Large intestine (tissue), 3 donors: ENCODE data around the gene RTN4IP1. TPM values are rescaled to one million over a fixed set of nuclear protein-coding genes. Genes with fewer than 3 reads are reported as not detected.
A peak's percentile ranks its signal among the peaks of the same experiment; 100 is the strongest.

Source experiments
- DNase-seq, 2 donors: peaks; one replicate each; pipeline versions ENCODE4 v3.0.0 to v3.0.0-alpha.2; 2013
- H3K27ac ChIP-seq: one replicate; pipeline ENCODE4 v1.5.1; 2013; ENCODE audit warnings: low read length
- H3K27me3 ChIP-seq: 2 replicates; pipeline ENCODE4 v1.6.1; 2013; ENCODE audit warnings: low read length; ENCODE audit not compliant: control insufficient read depth, insufficient read depth
- H3K36me3 ChIP-seq: 2 replicates; pipeline ENCODE4 v1.6.1; 2013; ENCODE audit warnings: low read length; ENCODE audit not compliant: control insufficient read depth, insufficient read depth
- H3K4me1 ChIP-seq: one replicate; pipeline ENCODE4 v1.6.1; 2013; ENCODE audit warnings: low read length; ENCODE audit not compliant: control insufficient read depth, insufficient read depth
- H3K4me3 ChIP-seq: one replicate; pipeline ENCODE4 v1.5.1; 2013; ENCODE audit warnings: low read length
- H3K9me3 ChIP-seq: one replicate; pipeline ENCODE4 v1.6.1; 2013; ENCODE audit warnings: mild to moderate bottlenecking, low read depth, low read length, moderate library complexity; ENCODE audit not compliant: control insufficient read depth
- WGBS: methylation state at CpG from one replicate; pipeline ENCODE4 v1.1.5; 2013; ENCODE audit warnings: low lambda C conversion rate; ENCODE audit not compliant: insufficient coverage; 5-methylcytosine and 5-hydroxymethylcytosine counted together
- polyA plus RNA-seq: library from polyadenylated mRNA; unstranded; fragments of 120-200 nt; gene quantifications from one replicate; pipeline ENCODE4 v1.2.1, GENCODE V29; 2013

Gene RTN4IP1
- polyA plus RNA-seq, 1 donor = 6.8 TPM

DNA sequence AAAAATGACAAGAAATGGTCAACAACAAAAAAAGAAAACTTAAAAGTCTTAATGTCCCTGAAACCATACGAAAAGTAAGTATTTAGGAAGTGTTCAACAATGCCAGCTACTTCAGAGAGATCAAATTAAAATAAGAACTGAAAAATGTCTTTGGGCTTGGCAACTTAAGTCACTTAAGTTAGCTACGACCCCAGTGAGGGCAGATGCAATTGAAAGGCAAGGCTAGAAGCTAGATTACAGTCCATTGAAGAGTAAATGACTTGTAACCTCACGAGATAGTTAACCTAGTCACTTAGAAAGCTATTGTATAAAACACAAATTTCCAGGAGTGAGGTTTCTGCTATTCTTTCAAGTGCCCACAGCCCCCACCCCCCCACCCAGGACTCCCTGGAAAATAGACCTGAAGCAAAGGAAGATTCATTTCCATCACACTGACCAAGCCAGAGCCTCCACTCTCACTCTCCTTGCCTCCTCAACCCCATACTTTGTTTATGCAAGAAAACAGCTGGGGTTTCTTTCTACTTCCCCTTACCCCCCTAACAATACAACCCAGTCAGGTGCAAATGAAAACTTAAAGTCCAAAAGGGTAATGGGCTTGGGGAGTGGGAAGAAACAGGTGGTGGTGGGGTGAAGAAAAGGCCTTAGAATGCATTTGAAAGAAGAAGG lies 14.6 kb downstream of the RTN4IP1 start:
- H3K9me3 ChIP-seq = no peaks in the 10 kb centered on the region
- no peak for DNase-seq
- no peaks in the 10 kb centered on the region for H3K4me1 ChIP-seq
- 100% methylated on average over 1 of the region's 3 CpGs for WGBS
- no peak overlapping the region for H3K27ac ChIP-seq
- no peak overlapping the region for H3K4me3 ChIP-seq
- H3K27me3 ChIP-seq = no peaks in the 10 kb centered on the region
- no peaks in the 10 kb centered on the region for H3K36me3 ChIP-seq

GRCh38 chr6:106614166-106614565 lies 15.1 kb downstream of the RTN4IP1 start:
- Histone ChIP-seq H3K4me1 (no peaks in the 10 kb centered on the region), H3K27me3 (no peaks in the 10 kb centered on the region), H3K27ac (no peak overlapping the region), H3K36me3 (no peaks in the 10 kb centered on the region), H3K9me3 (no peaks in the 10 kb centered on the region), H3K4me3 (no peak overlapping the region)
- 100% methylated on average over 1 of the region's 1 CpG for WGBS
- DNase-seq = no peak

- H3K27me3 ChIP-seq = no peaks in the 10 kb centered on the region
- DNase-seq = no peak
- no peak overlapping the region for H3K4me3 ChIP-seq
- H3K9me3 ChIP-seq = no peaks in the 10 kb centered on the region
- H3K36me3 ChIP-seq = no peaks in the 10 kb centered on the region
- no peaks in the 10 kb centered on the region for H3K4me1 ChIP-seq
- no CpG with 5 or more reads among the region's 1 CpG for WGBS
- no peak overlapping the region for H3K27ac ChIP-seq
Observed at GRCh38 chr6:106613590-106613989, 15.7 kb downstream of the RTN4IP1 start.

DNA sequence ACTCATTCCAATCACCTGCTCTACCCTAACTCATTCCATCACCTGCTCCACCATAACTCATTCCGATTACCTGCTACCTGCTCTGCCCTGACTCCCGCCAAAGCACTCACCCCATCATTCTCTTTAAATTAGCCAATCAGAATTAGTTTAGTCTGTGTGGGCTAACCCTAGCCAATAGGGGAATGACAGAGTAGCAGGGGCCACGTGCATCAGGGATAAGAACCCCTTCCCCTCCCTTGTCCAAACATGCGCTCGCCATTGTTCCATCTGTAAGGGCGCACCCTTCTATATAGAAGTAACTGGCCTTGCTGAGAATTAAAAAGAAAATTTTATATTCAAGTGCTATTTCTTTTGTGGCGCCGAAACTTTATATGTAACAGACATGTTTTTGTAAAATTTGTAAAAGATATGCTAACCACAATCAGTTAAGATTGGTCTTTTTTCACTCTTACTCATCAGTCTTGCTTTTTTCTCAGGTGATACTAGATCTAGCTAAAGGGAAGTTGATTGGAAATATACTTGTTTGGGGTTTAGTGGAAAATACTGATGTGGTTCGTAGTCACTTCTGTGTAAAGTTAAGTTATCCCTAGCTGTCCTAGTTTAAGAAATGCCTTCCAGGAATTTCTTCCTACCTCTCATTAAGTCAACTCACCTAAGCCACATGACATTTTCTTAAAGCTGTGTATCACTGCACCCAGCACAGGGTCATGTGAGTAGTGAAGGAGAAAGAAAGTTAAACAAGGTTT lies 16.5 kb downstream of the RTN4IP1 start:
- no peak overlapping the region for H3K4me3 ChIP-seq
- no peaks in the 10 kb centered on the region for H3K9me3 ChIP-seq
- 100% methylated on average over 1 of the region's 9 CpGs for WGBS
- no peak for DNase-seq
- no peaks in the 10 kb centered on the region for H3K4me1 ChIP-seq
- H3K36me3 ChIP-seq = no peaks in the 10 kb centered on the region
- H3K27ac ChIP-seq = no peak overlapping the region
- H3K27me3 ChIP-seq = no peaks in the 10 kb centered on the region

- WGBS = no CpG with 5 or more reads among the region's 2 CpGs
- DNase-seq = no peak
- Histone ChIP-seq H3K9me3 (no peaks in the 10 kb centered on the region), H3K27ac (no peak overlapping the region), H3K36me3 (no peaks in the 10 kb centered on the region), H3K4me3 (no peak overlapping the region), H3K4me1 (no peaks in the 10 kb centered on the region), H3K27me3 (no peaks in the 10 kb centered on the region)
Observed at GRCh38 chr6:106611030-106611429, 18.3 kb downstream of the RTN4IP1 start.

DNA sequence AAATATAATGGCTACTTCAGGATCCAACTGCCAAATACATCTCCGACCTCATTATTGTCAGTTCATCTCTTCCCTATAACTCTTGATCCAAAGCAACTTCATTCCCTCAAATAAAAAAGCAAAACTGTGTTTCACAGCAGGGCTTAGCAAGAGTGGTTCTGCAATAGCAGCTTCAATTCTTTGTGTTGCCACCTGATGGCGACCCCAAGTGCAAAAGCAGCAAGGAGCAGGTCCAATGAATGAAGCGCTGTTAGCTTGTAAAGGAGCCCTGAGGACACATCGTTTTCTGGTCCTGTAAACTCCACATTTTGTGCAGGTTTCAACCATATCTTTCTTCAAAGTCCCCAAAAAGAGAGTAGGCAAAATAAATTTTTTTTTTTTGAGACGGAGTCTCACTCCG lies 19.6 kb downstream of the RTN4IP1 start:
- 70% methylated on average over 2 of the region's 6 CpGs for WGBS
- DNase-seq = peak; percentile 10 to 29
- no peaks in the 10 kb centered on the region for H3K36me3 ChIP-seq
- no peak overlapping the region for H3K27ac ChIP-seq
- no peak overlapping the region for H3K4me3 ChIP-seq
- H3K27me3 ChIP-seq = no peaks in the 10 kb centered on the region
- no peaks in the 10 kb centered on the region for H3K4me1 ChIP-seq
- H3K9me3 ChIP-seq = no peaks in the 10 kb centered on the region

DNA sequence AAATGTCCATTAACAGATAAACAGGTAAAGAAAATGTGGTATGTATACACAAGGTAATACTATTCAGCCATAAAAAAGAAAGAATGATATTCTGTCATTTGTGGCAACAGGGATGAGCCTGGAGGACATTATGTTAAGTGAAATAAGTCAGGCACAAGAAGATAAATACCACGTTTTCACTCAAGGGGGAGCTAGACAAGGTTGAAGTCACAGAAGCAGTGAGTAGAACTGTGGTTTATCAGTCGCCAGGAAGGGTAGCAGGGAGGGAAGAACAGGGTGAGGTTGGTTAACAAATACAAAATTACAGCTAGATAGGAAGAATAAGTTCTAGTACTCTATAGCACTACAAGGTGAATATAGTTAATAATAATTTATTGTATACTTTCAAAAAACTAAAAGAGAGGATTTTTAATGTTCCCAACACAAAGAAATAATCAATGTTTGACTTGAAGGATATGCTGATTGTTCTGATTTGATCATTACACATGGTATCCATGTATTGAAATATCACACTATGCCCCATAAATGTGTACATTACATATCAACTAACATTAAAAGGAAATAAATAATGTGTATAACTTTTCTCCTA lies 21.1 kb downstream of the RTN4IP1 start:
- Histone ChIP-seq H3K4me3 (no peak overlapping the region), H3K9me3 (no peaks in the 10 kb centered on the region), H3K4me1 (no peaks in the 10 kb centered on the region), H3K27ac (no peak overlapping the region), H3K36me3 (no peaks in the 10 kb centered on the region), H3K27me3 (no peaks in the 10 kb centered on the region)
- WGBS = 0% methylated on average over 1 of the region's 2 CpGs
- peak; percentile 33 to 54 for DNase-seq

GRCh38 chr6:106600329-106600728 lies 29.0 kb downstream of the RTN4IP1 start:
- Histone ChIP-seq H3K36me3 (no peaks in the 10 kb centered on the region), H3K4me3 (no peak overlapping the region), H3K27me3 (no peaks in the 10 kb centered on the region), H3K27ac (no peak overlapping the region), H3K9me3 (no peaks in the 10 kb centered on the region), H3K4me1 (no peaks in the 10 kb centered on the region)
- no CpG with 5 or more reads among the region's 2 CpGs for WGBS
- DNase-seq = no peak

- Histone ChIP-seq H3K27ac (no peak overlapping the region), H3K27me3 (no peaks in the 10 kb centered on the region), H3K4me3 (no peak overlapping the region), H3K9me3 (no peaks in the 10 kb centered on the region), H3K4me1 (no peaks in the 10 kb centered on the region), H3K36me3 (no peaks in the 10 kb centered on the region)
- no peak for DNase-seq
- WGBS = 80% methylated on average over 1 of the region's 2 CpGs
Observed at GRCh38 chr6:106599440-106599839, 29.9 kb downstream of the RTN4IP1 start.

DNA sequence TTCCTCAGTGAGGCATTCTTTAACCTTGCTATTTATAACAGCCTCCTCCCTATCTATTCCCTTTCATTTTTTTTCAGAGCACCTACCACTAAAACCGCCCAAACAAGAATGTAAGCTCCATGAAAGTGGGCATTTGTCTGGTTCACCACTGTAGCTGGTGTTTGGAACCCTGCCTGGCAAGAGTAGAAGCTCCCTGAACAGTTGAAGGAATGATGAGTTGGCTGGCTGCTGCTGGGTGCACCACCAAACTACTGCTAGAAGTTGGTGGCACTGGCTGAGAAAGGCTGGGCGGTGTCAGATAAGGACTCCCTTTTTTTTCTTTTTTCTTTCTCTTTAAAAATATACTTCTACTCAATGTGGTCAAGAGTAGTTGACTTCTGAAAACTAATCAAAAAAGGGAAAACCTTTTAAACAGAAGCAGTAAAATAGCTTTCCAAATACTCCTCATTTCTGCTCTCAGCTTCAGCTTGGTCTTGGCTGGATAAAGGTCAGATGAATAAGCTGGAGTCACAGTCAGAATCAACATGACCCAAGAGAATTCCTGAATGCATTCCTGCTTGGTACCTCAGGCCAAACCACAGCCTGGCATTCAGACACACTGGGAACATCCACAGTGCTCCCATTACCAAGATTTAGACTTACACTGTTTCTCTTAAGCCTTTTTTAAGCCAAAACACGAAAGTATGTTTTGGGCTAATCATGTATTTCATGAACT lies 38.0 kb downstream of the RTN4IP1 start:
- 88% methylated on average over 1 of the region's 3 CpGs for WGBS

More for the DNA sequence above, 38.0 kb downstream of the RTN4IP1 start:
- Histone ChIP-seq H3K4me1 (no peaks in the 10 kb centered on the region), H3K9me3 (no peaks in the 10 kb centered on the region), H3K36me3 (peaks cover 9% of the 10 kb centered on the region), H3K27ac (no peak overlapping the region), H3K27me3 (no peaks in the 10 kb centered on the region), H3K4me3 (no peak overlapping the region)
- DNase-seq = no peak
